Body of pancreas (tissue), 4 donors: ENCODE data around the gene KRT78. TPM values are rescaled to one million over a fixed set of nuclear protein-coding genes. Genes with fewer than 3 reads are reported as not detected.

Experiments used
- ATAC-seq: fragments of 150-250 bp; one replicate; pipeline ENCODE4 v1.9.1; 2016
- DNase-seq, 4 donors: peaks; one replicate each; pipeline ENCODE4 v3.0.0-alpha.2; 2019
- H3K27ac ChIP-seq, 4 donors: fragments of 200-600 bp; sonication (generic); 1 replicate in 3 of 4; 2 replicates in 1 of 4; pipeline versions ENCODE4 v1.5.1 to v1.6.1; 2016 to 2019; ENCODE audit warnings: mild to moderate bottlenecking in 1 of 4, mixed read lengths in 1 of 4, moderate library complexity in 1 of 4
- H3K27me3 ChIP-seq, 2 donors: fragments of 200-600 bp; sonication (generic); one replicate each; pipeline ENCODE4 v1.6.0; 2016; ENCODE audit warnings: mild to moderate bottlenecking in 1 of 2
- H3K36me3 ChIP-seq, 2 donors: fragments of 200-600 bp; sonication (generic); replicated peaks in 1 of 2; 2 replicates each; pipeline ENCODE4 v1.5.1; 2016; ENCODE audit warnings: low read depth in 2 of 2; ENCODE audit not compliant: insufficient read depth in 1 of 2
- H3K4me1 ChIP-seq: fragments of 200-600 bp; sonication (generic); one replicate; pipeline ENCODE4 v1.6.0; 2016
- H3K4me3 ChIP-seq, 2 donors: fragments of 200-600 bp; sonication (generic); 1 replicate in 1 of 2; 2 replicates in 1 of 2; pipeline ENCODE4 v1.5.1; 2016 to 2019
- H3K9me3 ChIP-seq, 3 donors: fragments of 200-600 bp; sonication (generic); 1 replicate in 2 of 3; 2 replicates in 1 of 3; pipeline ENCODE4 v1.5.1; 2016
- POLR2A ChIP-seq, 3 donors: fragments of 450-650 bp; IDR thresholded peaks; one replicate each; pipeline ENCODE4 v1.6.1; 2016; ENCODE audit warnings: antibody characterized with exemption in 3 of 3, mild to moderate bottlenecking in 2 of 3
- WGBS, 2 donors: methylation state at CpG; one replicate each; pipeline ENCODE4 v1.1.5; 2017; 5-methylcytosine and 5-hydroxymethylcytosine counted together
- intact Hi-C: fragments of 100-400 bp; cut with DNase I; formaldehyde crosslinking; loops from one replicate; pipeline ENCODE4 v1.15.1; 2023
- total RNA-seq, 2 donors: library from RNA; depleted of rRNA; stranded (reverse); fragments of >200 nt; gene quantifications; one replicate each; pipeline ENCODE4 v1.1.0, GENCODE V29; 2016
- TF ChIP-seq, protein P1 (sequence below), 7 experiments: fragments of 450-650 bp in 4 of 7; fragments of 200-600 bp in 3 of 7; sonication (generic) in 3 of 7; IDR thresholded peaks; one replicate each; pipeline ENCODE4 v1.5.1; 2016 to 2019; ENCODE audit warnings: antibody characterized with exemption in 7 of 7

The KRT78 gene
- total RNA-seq, 2 donors from 2014 or later = not detected

DNA sequence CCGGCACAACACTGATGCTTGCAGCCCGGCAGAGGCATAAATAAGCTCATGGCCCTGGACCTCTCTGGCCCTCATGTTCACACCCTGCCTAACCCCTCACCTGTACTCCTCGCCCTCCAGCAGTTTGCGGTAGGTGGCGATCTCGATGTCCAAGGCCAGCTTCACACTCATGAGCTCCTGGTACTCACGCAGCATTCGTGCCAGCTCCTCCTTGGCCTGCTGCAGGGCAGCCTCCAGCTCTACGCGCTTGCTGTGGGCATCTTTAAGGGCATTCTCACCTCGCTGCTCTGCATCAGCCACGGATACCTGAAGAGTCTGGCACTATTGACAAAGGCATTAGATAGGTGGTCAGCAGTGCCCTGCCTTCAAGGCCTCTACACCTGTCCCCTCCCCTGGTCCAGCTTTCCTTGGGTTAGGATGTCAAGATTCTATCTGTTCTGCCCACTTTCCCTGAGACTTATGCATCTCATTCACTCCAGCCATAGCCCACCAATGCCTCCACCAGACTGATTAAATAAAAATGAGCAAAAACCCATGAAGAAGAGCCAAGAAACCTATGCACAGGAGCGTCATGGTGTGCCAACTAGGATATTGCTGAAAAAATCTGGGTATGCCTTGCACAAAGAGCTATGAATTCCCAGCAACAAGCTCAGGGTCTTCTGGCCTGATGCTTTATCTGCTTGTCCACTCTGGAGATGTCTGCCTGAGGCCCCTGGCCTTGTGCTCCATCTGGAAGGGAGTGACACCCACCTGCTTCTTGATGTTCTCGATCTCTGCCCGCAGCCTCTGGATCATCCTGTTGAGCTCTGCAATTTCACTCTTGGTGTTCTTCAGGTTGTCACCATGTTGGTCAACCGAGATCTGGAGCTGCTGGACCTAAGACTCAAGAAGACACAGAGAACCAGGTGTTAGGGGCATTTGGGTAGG, 41.0 kb downstream of the KRT78 start:
- Histone ChIP-seq H3K27me3 (no peaks in the 10 kb centered on the region), H3K9me3 (no peaks in the 10 kb centered on the region), H3K36me3 (no peaks in the 10 kb centered on the region), H3K4me1 (no peaks in the 10 kb centered on the region), H3K27ac (no peak overlapping the region), H3K4me3 (no peak overlapping the region)
- intact Hi-C loops = no loop called here
- TF ChIP-seq, protein P1, sequence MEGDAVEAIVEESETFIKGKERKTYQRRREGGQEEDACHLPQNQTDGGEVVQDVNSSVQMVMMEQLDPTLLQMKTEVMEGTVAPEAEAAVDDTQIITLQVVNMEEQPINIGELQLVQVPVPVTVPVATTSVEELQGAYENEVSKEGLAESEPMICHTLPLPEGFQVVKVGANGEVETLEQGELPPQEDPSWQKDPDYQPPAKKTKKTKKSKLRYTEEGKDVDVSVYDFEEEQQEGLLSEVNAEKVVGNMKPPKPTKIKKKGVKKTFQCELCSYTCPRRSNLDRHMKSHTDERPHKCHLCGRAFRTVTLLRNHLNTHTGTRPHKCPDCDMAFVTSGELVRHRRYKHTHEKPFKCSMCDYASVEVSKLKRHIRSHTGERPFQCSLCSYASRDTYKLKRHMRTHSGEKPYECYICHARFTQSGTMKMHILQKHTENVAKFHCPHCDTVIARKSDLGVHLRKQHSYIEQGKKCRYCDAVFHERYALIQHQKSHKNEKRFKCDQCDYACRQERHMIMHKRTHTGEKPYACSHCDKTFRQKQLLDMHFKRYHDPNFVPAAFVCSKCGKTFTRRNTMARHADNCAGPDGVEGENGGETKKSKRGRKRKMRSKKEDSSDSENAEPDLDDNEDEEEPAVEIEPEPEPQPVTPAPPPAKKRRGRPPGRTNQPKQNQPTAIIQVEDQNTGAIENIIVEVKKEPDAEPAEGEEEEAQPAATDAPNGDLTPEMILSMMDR (IDR thresholded peaks at IDR 0.05) = no peak
- no peak for TF ChIP-seq POLR2A (IDR thresholded peaks at IDR 0.05)
- WGBS, 2 donors = 75 to 77% methylated on average over 13 to 16 of the region's 16 CpGs
- no peak for ATAC-seq
- no peak for DNase-seq

DNA sequence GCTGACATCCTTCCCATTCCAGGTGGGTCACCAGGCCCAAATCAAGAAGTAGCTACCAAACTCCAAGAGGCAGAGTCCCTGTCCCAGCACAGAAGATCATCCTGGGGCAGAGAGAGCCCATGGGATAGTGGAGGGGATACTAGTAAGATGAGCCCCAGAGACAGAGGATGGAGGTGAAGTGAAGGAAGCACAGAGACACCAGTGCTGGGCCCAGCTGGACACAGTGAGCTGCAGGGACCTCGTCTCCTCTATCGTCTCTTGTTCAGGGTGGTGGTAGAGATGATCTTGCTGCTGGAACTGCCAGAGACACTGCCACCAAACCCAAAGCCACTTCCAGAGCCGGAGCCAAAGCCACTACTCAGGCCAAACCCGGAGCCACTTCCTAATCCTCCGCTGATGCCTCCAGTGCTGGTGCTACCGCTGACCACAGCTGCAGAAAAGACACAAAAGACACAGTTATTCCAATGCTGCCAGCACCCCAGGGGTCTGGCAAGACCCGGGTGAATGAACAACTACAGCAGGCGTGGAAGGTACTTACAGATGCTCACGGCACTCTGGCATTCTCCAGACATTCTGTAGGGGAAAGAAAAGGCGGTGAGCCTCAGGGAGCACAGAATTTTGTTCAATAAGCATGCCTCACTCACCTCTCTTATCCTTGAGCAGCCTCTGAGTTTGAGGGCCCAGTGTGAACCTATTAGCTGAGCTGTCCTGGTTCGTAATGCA, 41.8 kb downstream of the KRT78 start:
- TF ChIP-seq, protein P1 (IDR thresholded peaks at IDR 0.05) = no peak
- no peak for TF ChIP-seq POLR2A (IDR thresholded peaks at IDR 0.05)
- WGBS, 2 donors = 77 to 81% methylated on average over 11 of the region's 11 CpGs
- intact Hi-C loops = no loop called here
- DNase-seq = no peak
- Histone ChIP-seq H3K36me3 (no peaks in the 10 kb centered on the region), H3K4me1 (no peaks in the 10 kb centered on the region), H3K27ac (no peak overlapping the region), H3K4me3 (no peak overlapping the region), H3K27me3 (no peaks in the 10 kb centered on the region), H3K9me3 (no peaks in the 10 kb centered on the region)
- ATAC-seq = no peak

DNA sequence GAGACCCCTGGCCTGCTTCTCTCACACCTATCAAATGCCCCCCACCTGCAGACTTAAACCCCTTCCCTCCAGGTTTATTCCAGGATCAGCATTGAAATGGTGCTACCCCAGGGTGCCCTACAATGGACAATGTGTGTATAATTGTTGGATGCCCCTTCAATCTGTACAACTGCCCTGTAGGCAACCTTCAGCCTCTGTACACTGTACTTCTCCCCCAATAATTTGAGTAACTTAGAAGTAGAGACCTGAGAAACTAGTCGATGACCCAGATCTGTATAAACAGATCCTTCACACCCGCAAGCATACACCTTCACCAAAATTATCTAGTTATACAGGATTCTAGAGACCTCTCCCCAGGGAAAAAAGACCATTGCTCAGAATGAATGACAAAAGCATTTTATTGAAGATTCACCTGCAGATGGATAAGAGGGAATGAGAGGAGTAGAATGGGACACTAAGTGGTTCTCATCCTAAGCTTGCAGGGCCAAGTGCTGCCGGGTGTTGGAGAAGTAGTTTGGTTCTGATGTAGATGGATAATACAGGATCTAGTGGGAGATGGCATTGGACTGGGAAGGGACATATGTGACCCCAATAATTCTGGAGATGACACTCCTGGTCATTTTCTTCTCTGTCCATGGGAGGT, 42.5 kb downstream of the KRT78 start:
- DNase-seq = no peak
- H3K9me3 ChIP-seq = no peaks in the 10 kb centered on the region
- intact Hi-C loops = no loop called here
- H3K4me1 ChIP-seq = no peaks in the 10 kb centered on the region
- no peak for ATAC-seq
- WGBS, 2 donors = 96 to 98% methylated on average over 3 of the region's 3 CpGs
- no peaks in the 10 kb centered on the region for H3K36me3 ChIP-seq
- no peak overlapping the region for H3K27ac ChIP-seq
- no peak for TF ChIP-seq POLR2A (IDR thresholded peaks at IDR 0.05)
- TF ChIP-seq, protein P1 (IDR thresholded peaks at IDR 0.05) = no peak
- H3K27me3 ChIP-seq = no peaks in the 10 kb centered on the region
- no peak overlapping the region for H3K4me3 ChIP-seq

DNA sequence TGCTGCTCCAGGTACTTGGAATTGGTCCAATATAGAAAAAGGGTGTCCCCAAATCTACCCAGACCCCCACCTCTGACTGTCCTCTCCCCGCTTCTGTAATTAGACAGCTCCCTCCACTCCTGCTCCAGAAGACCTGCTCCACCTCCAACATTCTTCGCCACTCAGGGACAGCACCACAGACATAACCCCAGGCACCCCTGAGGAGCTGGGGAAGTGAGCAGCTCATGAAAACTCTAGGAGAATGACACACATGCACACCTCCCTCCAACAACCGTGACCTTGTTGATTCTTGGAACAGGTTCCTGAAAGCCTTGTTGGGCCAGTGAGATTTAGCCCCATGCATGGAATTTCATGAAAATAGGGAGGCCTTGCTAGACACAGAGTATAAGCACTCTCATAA, 43.1 kb downstream of the KRT78 start:
- TF ChIP-seq, protein P1 (IDR thresholded peaks at IDR 0.05) = no peak
- no peak for TF ChIP-seq POLR2A (IDR thresholded peaks at IDR 0.05)
- no peak overlapping the region for H3K27ac ChIP-seq
- H3K4me1 ChIP-seq = peaks cover 4% of the 10 kb centered on the region
- H3K4me3 ChIP-seq = no peak overlapping the region
- H3K9me3 ChIP-seq = no peaks in the 10 kb centered on the region
- no peaks in the 10 kb centered on the region for H3K27me3 ChIP-seq
- WGBS, 2 donors = 68 to 72% methylated on average over 3 of the region's 3 CpGs
- DNase-seq = no peak
- intact Hi-C loops = no loop called here
- no peaks in the 10 kb centered on the region for H3K36me3 ChIP-seq
- no peak for ATAC-seq
